Left renal pelvis (tissue), 4 donors: ENCODE measurements around the gene SAP30BP. TPM values are rescaled to one million over a fixed set of nuclear protein-coding genes. Genes with fewer than 3 reads are reported as not detected.
A peak's percentile ranks its signal among the peaks of the same experiment; 100 is the strongest.

Source experiments
- DNase-seq, 4 donors: peaks; one replicate each; pipeline ENCODE4 v3.0.0-alpha.2; 2013; ENCODE audit warnings: low read depth in 4 of 4, low spot score in 3 of 4
- polyA plus RNA-seq, 4 donors: library from polyadenylated mRNA; unstranded; fragments of 120-200 nt; gene quantifications; one replicate each; pipeline ENCODE4 v1.2.1, GENCODE V29; 2013; ENCODE audit not compliant: insufficient read length in 4 of 4

The SAP30BP gene
- polyA plus RNA-seq, 4 donors, result 93.6 to 103 (median 96.9) TPM

- DNase-seq, result no peak
Measured at GRCh38 chr17:75704963-75705875, 38.1 kb downstream of the SAP30BP start.

- DNase-seq, result no peak
Measured at GRCh38 chr17:75706042-75706728, 39.0 kb downstream of the SAP30BP start.

GRCh38 chr17:75707079-75707571, 40.0 kb downstream of the SAP30BP start:
- DNase-seq, result no peak

- DNase-seq, result no peak
Measured at GRCh38 chr17:75712446-75712845, 45.3 kb downstream of the SAP30BP start.

GRCh38 chr17:75719732-75720131, 52.6 kb downstream of the SAP30BP start:
- no peak for DNase-seq

GRCh38 chr17:75720656-75721462, 53.7 kb downstream of the SAP30BP start, which contains the start of gene ITGB4:
Gene ITGB4 (plus strand): TSS chr17:75721459. CDS start chr17:75724704, 3,245 bp downstream.
- peak; percentile 22 to 31 (median 28) for DNase-seq

GRCh38 chr17:75721463-75722011, 54.4 kb downstream of the SAP30BP start:
- no peak for DNase-seq

GRCh38 chr17:75722076-75722475, 54.9 kb downstream of the SAP30BP start:
- DNase-seq, result no peak

GRCh38 chr17:75722542-75723095, 55.5 kb downstream of the SAP30BP start:
- no peak for DNase-seq

- no peak for DNase-seq
Measured at GRCh38 chr17:75723171-75723930, 56.2 kb downstream of the SAP30BP start.

GRCh38 chr17:75724016-75725003, 57.2 kb downstream of the SAP30BP start:
- no peak for DNase-seq

- DNase-seq, result no peak
Measured at GRCh38 chr17:75725504-75725903, 58.4 kb downstream of the SAP30BP start.

GRCh38 chr17:75727391-75727790, 60.3 kb downstream of the SAP30BP start:
- no peak for DNase-seq

GRCh38 chr17:75729351-75729750, 62.2 kb downstream of the SAP30BP start:
- DNase-seq, result no peak

GRCh38 chr17:75730065-75730464, 62.9 kb downstream of the SAP30BP start:
- DNase-seq, result no peak

GRCh38 chr17:75731086-75731715, 64.1 kb downstream of the SAP30BP start:
- DNase-seq, result no peak

GRCh38 chr17:75731716-75732498, 64.8 kb downstream of the SAP30BP start:
- no peak for DNase-seq
